GM13976 (cell line): Measurements from ENCODE around the gene DHRS3.

Source experiments
- DNase-seq: peaks from one replicate; pipeline ENCODE4 v3.0.0; 2012; ENCODE audit warnings: low spot score
- CTCF ChIP-seq: IDR thresholded peaks from 2 replicates; pipeline ENCODE4 v1.5.1; 2012; ENCODE audit warnings: borderline replicate concordance, mild to moderate bottlenecking; ENCODE audit not compliant: insufficient read depth; ENCODE audit errors: extremely low read depth, missing control alignments, control extremely low read depth
- in situ Hi-C: fragments of 300-500 bp; cut with MboI; formaldehyde crosslinking; loops from one replicate; pipeline ENCODE4 v1.12.0; 2022; ENCODE audit warnings: low sequenced_read_pairs, mixed read lengths, inconsistent platforms; ENCODE audit not compliant: unreplicated experiment

The DHRS3 gene

GRCh38 chr1:12613180-12613579, 4.8 kb downstream of the DHRS3 start:
- in situ Hi-C loops: loop anchor here (25.0 kb wide), 2 partner anchors 301 to 501 kb away; no protein-coding TSS in a partner anchor
- TF ChIP-seq CTCF: no peak
- no peak for DNase-seq

- DNase-seq: no peak
- TF ChIP-seq CTCF: no peak
- in situ Hi-C loops: loop anchor here (25.0 kb wide), 2 partner anchors 299 to 499 kb away; no protein-coding TSS in a partner anchor
These were observed 7.1 kb downstream of the DHRS3 start for GRCh38 chr1:12610941-12611340.

- no peak for DNase-seq
- in situ Hi-C loops: loop anchor here (25.0 kb wide), 2 partner anchors 298 to 498 kb away; no protein-coding TSS in a partner anchor
- TF ChIP-seq CTCF: no peak
These were observed 7.6 kb downstream of the DHRS3 start for GRCh38 chr1:12610305-12610935.

GRCh38 chr1:12609469-12610003, 8.5 kb downstream of the DHRS3 start:
- in situ Hi-C loops: loop anchor here (25.0 kb wide), 2 partner anchors 297 to 497 kb away; no protein-coding TSS in a partner anchor
- no peak for DNase-seq
- no peak for TF ChIP-seq CTCF

- in situ Hi-C loops: loop anchor here (25.0 kb wide), 2 partner anchors 296 to 496 kb away; no protein-coding TSS in a partner anchor
- TF ChIP-seq CTCF: no peak
- DNase-seq: no peak
These were observed 9.6 kb downstream of the DHRS3 start for GRCh38 chr1:12608311-12608957.

GRCh38 chr1:12607263-12607662, 10.7 kb downstream of the DHRS3 start:
- in situ Hi-C loops: loop anchor here (25.0 kb wide), 2 partner anchors 295 to 495 kb away; no protein-coding TSS in a partner anchor
- no peak for DNase-seq
- TF ChIP-seq CTCF: no peak
